ENCODE measurements around the gene SINHCAF. TPM values are rescaled to one million over a fixed set of nuclear protein-coding genes. Genes with fewer than 3 reads are reported as not detected.
"Not testable (repeated sequence)": the region's sequence is repeated elsewhere in the genome, so short reads cannot be mapped to it uniquely, and the experiment has no call there.

Gene SINHCAF
- total RNA-seq, 1 donor from 2014 or later = 157 TPM

DNA sequence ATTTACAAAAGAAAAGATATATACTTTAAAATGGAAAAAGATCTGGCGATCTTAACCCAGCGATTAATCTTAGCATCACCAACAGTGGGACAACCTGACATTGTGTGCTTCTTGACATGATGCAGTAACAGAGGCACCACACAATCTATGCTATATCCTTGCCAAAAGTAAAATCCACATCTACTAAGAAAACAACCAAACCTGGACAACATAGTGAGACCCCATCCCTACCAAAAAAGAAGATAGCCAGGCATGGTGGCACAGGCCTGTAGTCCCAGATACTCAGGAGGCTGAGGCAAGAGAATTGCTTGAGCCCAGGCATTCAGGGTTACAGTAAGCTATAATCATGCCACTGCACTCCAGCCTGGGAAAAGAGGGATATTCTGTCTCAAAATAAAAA is 50.5 kb downstream of the SINHCAF start:
- Mint-ChIP-seq H3K4me1 (no peaks in the 10 kb centered on the region), H3K9me3 (no peaks in the 10 kb centered on the region)
- intact Hi-C loops (cut with micrococcal nuclease) = no loop called here

DNA sequence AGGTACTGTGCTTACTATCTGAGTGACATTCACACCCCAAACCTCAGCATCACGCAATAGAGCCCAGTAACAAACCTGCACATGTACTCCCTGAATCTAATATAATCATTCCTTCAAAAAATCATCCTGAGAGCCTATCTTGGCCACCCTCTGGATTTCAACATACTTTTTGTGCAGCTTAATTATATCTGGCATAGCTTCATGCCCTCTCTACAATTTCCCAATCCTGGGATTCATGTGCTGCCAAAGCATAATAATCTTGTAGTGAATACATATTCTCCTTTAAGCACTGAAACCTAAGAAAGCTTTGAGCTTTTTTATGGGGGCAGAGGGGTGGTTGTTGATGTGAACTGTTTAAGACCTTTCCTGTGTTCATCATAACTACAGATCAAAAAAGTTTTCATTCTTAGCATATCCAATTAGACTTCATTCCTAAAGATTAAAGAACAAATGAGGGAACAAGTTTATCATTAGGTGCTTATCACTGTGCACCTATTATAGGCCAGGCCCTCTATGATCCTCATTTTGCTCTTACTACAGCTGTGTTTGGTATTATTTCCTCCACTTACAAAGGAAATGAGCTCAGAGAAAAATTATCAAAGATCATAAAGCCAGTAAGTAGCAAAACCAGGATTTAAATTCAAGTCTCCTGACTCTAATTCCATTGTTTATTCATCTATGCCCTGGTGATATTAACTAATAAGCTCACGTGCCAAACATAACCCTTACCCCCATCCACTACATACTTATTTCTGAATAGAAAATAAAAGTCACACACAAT is 51.2 kb downstream of the SINHCAF start:
- Mint-ChIP-seq H3K4me3 (no peak overlapping the region), H3K27me3 (no peaks in the 10 kb centered on the region), H3K4me1 (no peaks in the 10 kb centered on the region), H3K27ac (peak overlapping the region; percentile 31), H3K36me3 (ENCODE audit: low read depth) (peaks cover 52% of the 10 kb centered on the region), H3K9me3 (no peaks in the 10 kb centered on the region)
- ChIA-PET POLR2A (interaction anchor here (0.5 to 0.7 kb wide), 2 partner anchors 14 to 135 kb away, joined by 4 to 5 read pairs; no protein-coding TSS in a partner anchor), CTCF (interaction anchor here (1.0 kb wide), 1 partner anchor 1481 kb away, joined by 3 read pairs; the partner anchor contains the start of gene YARS2)
- TF ChIP-seq, protein P1, sequence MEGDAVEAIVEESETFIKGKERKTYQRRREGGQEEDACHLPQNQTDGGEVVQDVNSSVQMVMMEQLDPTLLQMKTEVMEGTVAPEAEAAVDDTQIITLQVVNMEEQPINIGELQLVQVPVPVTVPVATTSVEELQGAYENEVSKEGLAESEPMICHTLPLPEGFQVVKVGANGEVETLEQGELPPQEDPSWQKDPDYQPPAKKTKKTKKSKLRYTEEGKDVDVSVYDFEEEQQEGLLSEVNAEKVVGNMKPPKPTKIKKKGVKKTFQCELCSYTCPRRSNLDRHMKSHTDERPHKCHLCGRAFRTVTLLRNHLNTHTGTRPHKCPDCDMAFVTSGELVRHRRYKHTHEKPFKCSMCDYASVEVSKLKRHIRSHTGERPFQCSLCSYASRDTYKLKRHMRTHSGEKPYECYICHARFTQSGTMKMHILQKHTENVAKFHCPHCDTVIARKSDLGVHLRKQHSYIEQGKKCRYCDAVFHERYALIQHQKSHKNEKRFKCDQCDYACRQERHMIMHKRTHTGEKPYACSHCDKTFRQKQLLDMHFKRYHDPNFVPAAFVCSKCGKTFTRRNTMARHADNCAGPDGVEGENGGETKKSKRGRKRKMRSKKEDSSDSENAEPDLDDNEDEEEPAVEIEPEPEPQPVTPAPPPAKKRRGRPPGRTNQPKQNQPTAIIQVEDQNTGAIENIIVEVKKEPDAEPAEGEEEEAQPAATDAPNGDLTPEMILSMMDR (IDR thresholded peaks at IDR 0.05) = no peak
- ATAC-seq (ENCODE audit: low read depth) (no peak), DNase-seq (no peak)
- intact Hi-C loops (cut with micrococcal nuclease) = no loop called here

More for the DNA sequence above, 50.5 kb downstream of the SINHCAF start:
- Mint-ChIP-seq H3K27me3 (no peaks in the 10 kb centered on the region), H3K36me3 (ENCODE audit: low read depth) (peaks cover 58% of the 10 kb centered on the region), H3K27ac (no peak overlapping the region), H3K4me3 (no peak overlapping the region)
- ChIA-PET CTCF (no interaction called here), POLR2A (no interaction called here)
- ATAC-seq (ENCODE audit: low read depth) (no peak), DNase-seq (no peak)
- TF ChIP-seq, protein P1 (IDR thresholded peaks at IDR 0.05) = no peak

DNA sequence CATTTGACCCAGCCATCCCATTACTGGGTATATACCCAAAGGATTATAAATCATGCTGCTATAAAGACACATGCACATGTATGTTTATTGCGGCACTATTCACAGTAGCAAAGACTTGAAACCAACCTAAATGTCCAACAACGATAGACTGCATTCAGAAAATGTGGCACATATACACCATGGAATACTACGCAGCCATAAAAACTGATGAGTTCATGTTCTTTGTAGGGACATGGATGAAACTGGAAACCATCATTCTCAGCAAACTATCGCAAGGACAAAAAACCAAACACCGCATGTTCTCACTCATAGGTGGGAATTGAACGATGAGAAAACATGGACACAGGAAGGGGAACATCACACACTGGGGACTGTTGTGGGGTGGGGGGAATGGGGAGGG is 52.2 kb downstream of the SINHCAF start:
- H3K4me3 Mint-ChIP-seq; H3K4me1 Mint-ChIP-seq; DNase-seq; H3K27me3 Mint-ChIP-seq; POLR2A ChIA-PET; ATAC-seq (ENCODE audit: low read depth); H3K9me3 Mint-ChIP-seq; H3K27ac Mint-ChIP-seq: not testable (repeated sequence)
- intact Hi-C loops (cut with micrococcal nuclease) = loop anchor here (2.0 kb wide), 1 partner anchor 23 kb away; no protein-coding TSS in a partner anchor
- H3K36me3 Mint-ChIP-seq (ENCODE audit: low read depth) = peaks cover 45% of the 10 kb centered on the region
- CTCF ChIA-PET = interaction anchor here (1.0 to 2.1 kb wide), 2 partner anchors 20 to 1482 kb away, joined by 3 to 6 read pairs; partner anchors contain the start of gene YARS2

DNA sequence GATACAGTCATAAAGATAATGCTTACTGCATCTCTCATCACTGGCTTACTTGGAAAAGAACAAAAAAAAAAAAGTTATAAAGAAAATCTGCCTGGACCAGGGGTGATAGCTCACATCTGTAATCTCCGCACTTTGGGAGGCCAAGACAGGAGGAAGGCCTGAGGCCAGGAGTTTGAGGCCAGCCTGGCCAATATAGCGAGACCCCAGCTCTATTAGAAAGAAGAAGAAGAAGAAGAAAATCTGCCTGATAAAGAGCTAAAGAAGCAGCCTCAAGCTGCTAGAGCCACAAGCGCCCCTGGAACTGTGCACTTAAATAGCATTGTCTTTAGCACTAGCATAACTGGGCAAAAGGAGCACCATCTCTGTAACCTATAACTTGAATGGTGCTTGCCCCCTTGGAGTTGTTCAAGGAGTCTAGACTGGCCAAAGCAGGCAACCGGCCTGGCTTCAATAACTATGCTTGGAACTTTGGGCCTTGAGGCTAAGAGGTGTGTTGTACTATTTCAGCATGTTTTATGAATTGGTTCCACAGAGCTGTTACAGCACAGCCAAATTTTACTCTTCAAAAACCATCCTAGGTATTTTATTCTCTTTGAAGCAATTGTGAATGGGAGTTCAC is 53.2 kb downstream of the SINHCAF start:
- Mint-ChIP-seq H3K27ac (peak overlapping the region; percentile 24), H3K4me3 (no peak overlapping the region)

DNA sequence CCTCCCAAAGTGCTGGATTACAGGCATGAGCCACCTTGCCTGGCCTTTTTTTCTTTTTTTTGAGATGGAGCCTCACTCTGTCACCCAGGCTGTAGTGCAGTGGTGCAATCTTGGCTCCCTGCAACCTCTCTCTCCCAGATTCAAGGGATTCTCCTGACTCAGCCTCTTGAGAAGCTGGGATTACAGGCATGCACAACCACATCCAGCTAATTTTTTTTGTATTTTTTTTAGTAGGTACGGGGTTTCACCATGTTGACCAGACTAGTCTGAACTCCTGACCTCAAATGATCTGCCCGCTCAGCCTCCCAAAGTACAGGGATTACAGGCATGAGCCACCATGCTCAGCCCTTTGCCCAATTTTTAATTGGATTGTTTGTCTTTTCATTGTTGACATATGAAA is 58.0 kb downstream of the SINHCAF start:
- ATAC-seq (ENCODE audit: low read depth) = no peak
- intact Hi-C loops (cut with micrococcal nuclease) = no loop called here
- TF ChIP-seq, protein P1 (IDR thresholded peaks at IDR 0.05) = no peak
- DNase-seq = no peak
- ChIA-PET POLR2A (no interaction called here), CTCF (no interaction called here)
- H3K4me1 Mint-ChIP-seq = no peaks in the 10 kb centered on the region
- no peaks in the 10 kb centered on the region for H3K9me3 Mint-ChIP-seq
- H3K36me3 Mint-ChIP-seq (ENCODE audit: low read depth) = peaks cover 14% of the 10 kb centered on the region
- H3K4me3 Mint-ChIP-seq = no peak overlapping the region
- no peak overlapping the region for H3K27ac Mint-ChIP-seq
- no peaks in the 10 kb centered on the region for H3K27me3 Mint-ChIP-seq

More for the DNA sequence above, 53.2 kb downstream of the SINHCAF start:
- ATAC-seq (ENCODE audit: low read depth) (no peak), DNase-seq (no peak)
- no peaks in the 10 kb centered on the region for H3K9me3 Mint-ChIP-seq
- TF ChIP-seq, protein P1 (IDR thresholded peaks at IDR 0.05) = no peak
- CTCF ChIA-PET = interaction anchor here (0.6 to 3.5 kb wide), 14 partner anchors 9 to 425 kb away, joined by 3 to 27 read pairs (median 8); no protein-coding TSS in a partner anchor
- H3K27me3 Mint-ChIP-seq = no peaks in the 10 kb centered on the region
- H3K4me1 Mint-ChIP-seq = no peaks in the 10 kb centered on the region
- POLR2A ChIA-PET = interaction anchor here (1.2 to 1.3 kb wide), 2 partner anchors 26 to 54 kb away, joined by 3 to 4 read pairs; no protein-coding TSS in a partner anchor
- intact Hi-C loops (cut with micrococcal nuclease) = loop anchor here (1.0 to 2.0 kb wide), 3 partner anchors 22 to 425 kb away; no protein-coding TSS in a partner anchor
- peaks cover 36% of the 10 kb centered on the region for H3K36me3 Mint-ChIP-seq (ENCODE audit: low read depth)

All from activated B cell treated with CpG ODN at 0.5 μM for 24 hours (primary cell).